Heart left ventricle (tissue), 16 donors: ENCODE results near the gene GJA4. TPM values are rescaled to one million over a fixed set of nuclear protein-coding genes. Genes with fewer than 3 reads are reported as not detected.

Source experiments
- ATAC-seq, 4 donors: fragments of 200-7000 bp; cut with Tn5 transposase; one replicate each; pipeline ENCODE4 v1.9.1; 2020 to 2022; ENCODE audit warnings: moderate library complexity in 4 of 4, mild to moderate bottlenecking in 3 of 4, moderate number of reproducible peaks in 1 of 4
- DNase-seq, 5 donors: peaks; one replicate each; pipeline ENCODE4 v3.0.0-alpha.2; 2020
- H3K27ac ChIP-seq, 12 donors: fragments of 200-600 bp; sonication (generic) in 4 of 12; one replicate each; pipeline versions ENCODE4 v1.5.0 to v1.8.0; 2016 to 2022; ENCODE audit warnings: mild to moderate bottlenecking in 2 of 12
- H3K27me3 ChIP-seq, 9 donors: fragments of 200-600 bp; sonication (generic) in 2 of 9; one replicate each; pipeline versions ENCODE4 v1.5.1 to v1.8.0; 2016 to 2022; ENCODE audit warnings: mild to moderate bottlenecking in 3 of 9
- H3K36me3 ChIP-seq, 9 donors: fragments of 200-600 bp; sonication (generic) in 2 of 9; one replicate each; pipeline versions ENCODE4 v1.5.0 to v1.8.0; 2018 to 2022; ENCODE audit warnings: mild to moderate bottlenecking in 2 of 9
- H3K4me1 ChIP-seq, 12 donors: fragments of 200-600 bp; sonication (generic) in 4 of 12; one replicate each; pipeline versions ENCODE4 v1.5.0 to v1.8.0; 2016 to 2022; ENCODE audit warnings: mild to moderate bottlenecking in 3 of 12
- H3K4me3 ChIP-seq, 12 donors: fragments of 200-600 bp; sonication (generic) in 4 of 12; one replicate each; pipeline versions ENCODE4 v1.5.0 to v1.8.0; 2017 to 2022; ENCODE audit warnings: mild to moderate bottlenecking in 9 of 12, moderate library complexity in 4 of 12
- H3K9me3 ChIP-seq, 12 donors: fragments of 200-600 bp; sonication (generic) in 4 of 12; one replicate each; pipeline versions ENCODE4 v1.5.0 to v1.8.0; 2016 to 2022; ENCODE audit warnings: mild to moderate bottlenecking in 1 of 12
- POLR2A ChIP-seq, 2 donors: fragments of 450-650 bp; IDR thresholded peaks; one replicate each; pipeline ENCODE4 v1.6.1; 2017; ENCODE audit warnings: antibody characterized with exemption in 2 of 2, mild to moderate bottlenecking in 2 of 2, moderate library complexity in 2 of 2
- WGBS, 4 donors: extraction: QIAGEN DNeasy Blood & Tissue Kit in 2 of 4; methylation state at CpG; one replicate each; pipeline versions ENCODE4 v1.1.5 to v1.1.7; 2013 to 2018; 5-methylcytosine and 5-hydroxymethylcytosine counted together
- intact Hi-C, 10 donors: fragments of 100-400 bp; cut with DNase I; formaldehyde crosslinking; loops; one replicate each; pipeline versions ENCODE4 v1.11.1 to v1.14.2; 2022
- long read RNA-seq, 3 donors: library from polyadenylated mRNA; unstranded; transcript quantifications; one replicate each; pipeline ENCODE4 v2.0.0, GENCODE V29; 2020 to 2021
- polyA plus RNA-seq, 2 donors: library from polyadenylated mRNA; stranded (reverse); fragments of 200-250 nt; gene quantifications; one replicate each; pipeline ENCODE4 v1.2.3, GENCODE V29; 2013
- total RNA-seq, 9 donors: library from RNA; depleted of rRNA in 2 of 9; stranded (reverse); fragments of >200 nt in 2 of 9; fragmentation: NEBNext Ultra II Directional in 3 of 9; extraction: Animal tissue kit (Norgen Biotek cat#: 25700) in 3 of 9; gene quantifications; one replicate each; pipeline versions ENCODE4 v1.1.0 to v1.2.4, GENCODE V29; 2016 to 2023
- TF ChIP-seq, protein P1 (sequence below), 12 donors: fragments of 200-600 bp; sonication (generic) in 4 of 12; IDR thresholded peaks; one replicate each; pipeline versions ENCODE4 v1.5.0 to v1.8.0; 2018 to 2022; ENCODE audit warnings: antibody characterized with exemption in 12 of 12, mild to moderate bottlenecking in 5 of 12
- donor health status: ischemic (EF 13 %, LVEDD 7.1; RV severe dilation, severe dysfunction).
- donor health status: healthy with polysubstance abuse.
- donor health status: DM: no; HTN: yes; CAD: no.
- donor health status: DM: no; HTN: no; CAD: no.
- donor health status: ischemic (EF 25% LVEDD 6.9; RV normal size, moderate dysfunction).
- donor health status: ischemic (EF 25% LVEDD 5.7; RV mildly dilated, moderate dysfunction).
- donor health status: healthy.
- donor health status: DM: yes; HTN: yes; CAD: no.
- donor health status: ischemic (EF 35%, LVEDD 5.7; RV mildly dilated, moderate dysfunction).
- donor health status: nonischemic (EF 11% LVEDD 7.7; RV severe dilation, severe dysfunction).
- donor health status: DM: yes; HTN: yes; CAD: no.
- donor health status: PGD.
- donor health status: ischemic (EF 29% LVEDD 5.4; RV normal size, mild dysfunction).
- donor health status: nonischemic (EF 23%, LVEDD 6.1; RV moderate dilation, normal function).

The GJA4 gene
- total RNA-seq (10 to 100 TPM; 14.2 to 78.0 (median 22.6) TPM), polyA plus RNA-seq (10 to 100 TPM; 23.0 to 36.9 TPM)
- long read RNA-seq, donor 1, partial matches to known transcripts = 5 of 9 reads
- long read RNA-seq, donor 1, other reads (novel, unspliced or antisense) = 0 of 9 reads
- long read RNA-seq, donor 2, transcript GJA4-201 (2 exons, 1,622 nt) = major isoform, 36 of 52 reads
- long read RNA-seq, donor 2, transcript GJA4-202 (2 exons, 1,059 nt) = minor isoform, 8 of 52 reads
- long read RNA-seq, donor 2, partial matches to known transcripts = 7 of 52 reads
- long read RNA-seq, donor 2, other reads (novel, unspliced or antisense) = 1 of 52 reads
- long read RNA-seq, donor 3, partial matches to known transcripts = 5 of 9 reads
- long read RNA-seq, donor 3, other reads (novel, unspliced or antisense) = 0 of 9 reads

DNA sequence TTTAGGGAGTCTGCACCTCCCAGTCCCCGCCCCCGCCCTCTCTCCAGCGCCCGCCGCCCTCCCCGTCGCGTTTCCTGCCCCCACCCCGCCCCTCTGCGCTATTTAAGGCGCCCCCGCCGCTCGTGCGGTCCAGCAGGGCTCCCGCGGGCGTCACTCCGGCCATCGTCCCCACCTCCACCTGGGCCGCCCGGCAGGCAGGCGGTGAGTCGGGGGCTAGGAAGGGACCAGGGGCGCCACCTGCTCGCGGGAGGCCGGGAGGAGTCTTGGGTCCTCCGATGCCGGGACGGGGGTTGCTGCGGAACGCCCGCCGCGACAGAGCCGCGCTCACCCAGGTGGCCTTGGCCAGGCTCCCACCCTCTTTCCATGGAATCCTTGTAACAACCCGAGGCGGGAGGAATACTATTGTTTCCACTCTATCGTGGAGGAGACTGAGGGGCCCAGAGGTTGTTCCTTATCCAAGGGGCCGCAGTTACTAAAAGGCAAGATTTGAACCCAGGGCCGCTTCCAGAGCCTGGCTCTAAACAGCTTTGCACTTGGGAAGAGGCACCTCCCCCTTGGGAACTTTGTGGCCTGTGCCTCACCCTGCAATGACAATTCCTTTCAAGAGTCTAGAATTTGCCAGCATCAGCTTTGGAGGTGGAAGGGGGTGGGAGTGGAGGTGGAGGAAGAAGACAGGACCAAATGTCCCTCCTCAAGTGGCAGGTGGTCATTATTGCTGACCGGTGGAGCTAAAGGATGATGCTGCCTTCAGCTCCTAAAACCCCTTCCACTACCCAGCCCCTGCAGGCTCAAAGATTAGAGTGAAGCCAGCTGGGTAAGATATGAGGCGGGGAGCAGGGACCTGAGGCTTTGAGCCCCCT lies at the start of gene GJA4:
Gene GJA4, plus strand, starts transcription at position 132 of the 860 bp plus-strand sequence. CDS start 1,215 bp downstream, outside the sequence.
- 10 to 42% (median 19%) methylated on average over 7 to 45 of the region's 45 CpGs for WGBS, 4 donors
- Histone ChIP-seq H3K27me3 (peaks cover 0 to 7% (median 0%) of the 10 kb centered on the region in 9 donors), H3K9me3 (no peaks in the 10 kb centered on the region), H3K27ac (peak within 1 kb of the TSS; percentile 56 to 96 (median 85)), H3K36me3 (peaks cover 0 to 36% (median 13%) of the 10 kb centered on the region in 9 donors), H3K4me3 (peak within 1 kb of the TSS; percentile 45 to 90 (median 66)), H3K4me1 (peaks cover 0 to 28% (median 9%) of the 10 kb centered on the region in 12 donors)
- ATAC-seq (peak in 3 of 4 donors; percentile 35 to 52 (median 45)), DNase-seq (peak in 4 of 5 donors; percentile 45 to 83 (median 66))
- intact Hi-C loops = loop anchor here in 2 of 10 donors (2.0 kb wide), 2 partner anchors 50 to 58 kb away; no protein-coding TSS in a partner anchor
- peak in 1 of 2 donors; percentile 72 for TF ChIP-seq POLR2A (IDR thresholded peaks at IDR 0.05)
- TF ChIP-seq, protein P1, sequence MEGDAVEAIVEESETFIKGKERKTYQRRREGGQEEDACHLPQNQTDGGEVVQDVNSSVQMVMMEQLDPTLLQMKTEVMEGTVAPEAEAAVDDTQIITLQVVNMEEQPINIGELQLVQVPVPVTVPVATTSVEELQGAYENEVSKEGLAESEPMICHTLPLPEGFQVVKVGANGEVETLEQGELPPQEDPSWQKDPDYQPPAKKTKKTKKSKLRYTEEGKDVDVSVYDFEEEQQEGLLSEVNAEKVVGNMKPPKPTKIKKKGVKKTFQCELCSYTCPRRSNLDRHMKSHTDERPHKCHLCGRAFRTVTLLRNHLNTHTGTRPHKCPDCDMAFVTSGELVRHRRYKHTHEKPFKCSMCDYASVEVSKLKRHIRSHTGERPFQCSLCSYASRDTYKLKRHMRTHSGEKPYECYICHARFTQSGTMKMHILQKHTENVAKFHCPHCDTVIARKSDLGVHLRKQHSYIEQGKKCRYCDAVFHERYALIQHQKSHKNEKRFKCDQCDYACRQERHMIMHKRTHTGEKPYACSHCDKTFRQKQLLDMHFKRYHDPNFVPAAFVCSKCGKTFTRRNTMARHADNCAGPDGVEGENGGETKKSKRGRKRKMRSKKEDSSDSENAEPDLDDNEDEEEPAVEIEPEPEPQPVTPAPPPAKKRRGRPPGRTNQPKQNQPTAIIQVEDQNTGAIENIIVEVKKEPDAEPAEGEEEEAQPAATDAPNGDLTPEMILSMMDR (IDR thresholded peaks at IDR 0.05) = no peak

DNA sequence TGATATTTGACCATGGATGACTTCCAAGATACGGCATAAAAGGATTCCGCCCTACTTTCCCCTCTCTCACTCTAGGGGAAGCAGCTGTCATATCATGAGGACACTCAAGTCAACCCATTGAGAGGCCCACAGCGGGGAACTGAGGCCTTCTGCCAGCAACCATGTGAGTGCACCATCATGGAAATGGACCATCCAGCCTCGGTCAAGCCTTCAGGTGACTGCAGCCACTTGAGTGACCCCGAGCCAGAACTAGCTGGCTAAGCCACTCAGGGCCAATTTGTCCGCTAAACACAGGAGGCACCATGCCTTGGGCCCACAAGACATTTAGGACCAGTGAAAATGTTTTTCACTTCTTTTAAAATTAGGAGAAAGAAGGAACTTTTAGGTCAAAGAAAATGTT lies 49.0 kb upstream of the GJA4 start:
- WGBS, 4 donors = 74 to 79% (median 77%) methylated on average over 6 of the region's 6 CpGs
- Histone ChIP-seq H3K27me3 (peaks cover 0 to 22% (median 5%) of the 10 kb centered on the region in 9 donors), H3K27ac (no peak overlapping the region), H3K36me3 (no peaks in the 10 kb centered on the region), H3K4me3 (no peak overlapping the region), H3K4me1 (no peaks in the 10 kb centered on the region), H3K9me3 (no peaks in the 10 kb centered on the region)
- DNase-seq (no peak), ATAC-seq (no peak)
- intact Hi-C loops = loop anchor here (2.0 to 10.0 kb wide), 12 partner anchors 281 to 1111 kb away; no protein-coding TSS in a partner anchor
- TF ChIP-seq, protein P1 (IDR thresholded peaks at IDR 0.05) = no peak
- TF ChIP-seq POLR2A (IDR thresholded peaks at IDR 0.05) = no peak

DNA sequence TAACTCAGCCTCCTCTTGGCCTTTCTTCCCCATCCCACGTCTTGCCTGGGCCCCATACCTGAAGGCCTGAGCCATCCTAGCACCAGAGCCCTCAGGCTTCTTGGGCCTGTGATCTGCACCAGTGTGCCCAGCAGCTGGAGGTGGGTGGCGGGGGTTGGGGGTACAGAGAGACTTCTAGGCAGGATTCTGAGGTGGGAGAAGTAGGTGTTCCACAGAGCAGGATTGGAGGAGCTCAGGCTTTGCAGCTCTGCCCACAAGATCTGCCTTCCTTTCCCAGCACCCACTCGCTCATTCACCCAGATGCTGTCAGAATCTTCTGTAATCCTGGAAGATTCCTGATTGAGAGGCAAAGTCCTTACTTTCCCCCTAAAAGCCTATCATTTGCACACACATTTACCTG lies 47.9 kb upstream of the GJA4 start:
- Histone ChIP-seq H3K27ac (no peak overlapping the region), H3K4me1 (no peaks in the 10 kb centered on the region), H3K27me3 (peaks cover 0 to 24% (median 5%) of the 10 kb centered on the region in 9 donors), H3K36me3 (no peaks in the 10 kb centered on the region), H3K4me3 (no peak overlapping the region), H3K9me3 (no peaks in the 10 kb centered on the region)
- DNase-seq = no peak
- no peak for ATAC-seq
- intact Hi-C loops = loop anchor here in 9 of 10 donors (5.0 to 10.0 kb wide), 11 partner anchors 283 to 1113 kb away; no protein-coding TSS in a partner anchor
- 73 to 84% (median 77%) methylated on average over 3 of the region's 3 CpGs for WGBS, 4 donors
- no peak for TF ChIP-seq POLR2A (IDR thresholded peaks at IDR 0.05)

DNA sequence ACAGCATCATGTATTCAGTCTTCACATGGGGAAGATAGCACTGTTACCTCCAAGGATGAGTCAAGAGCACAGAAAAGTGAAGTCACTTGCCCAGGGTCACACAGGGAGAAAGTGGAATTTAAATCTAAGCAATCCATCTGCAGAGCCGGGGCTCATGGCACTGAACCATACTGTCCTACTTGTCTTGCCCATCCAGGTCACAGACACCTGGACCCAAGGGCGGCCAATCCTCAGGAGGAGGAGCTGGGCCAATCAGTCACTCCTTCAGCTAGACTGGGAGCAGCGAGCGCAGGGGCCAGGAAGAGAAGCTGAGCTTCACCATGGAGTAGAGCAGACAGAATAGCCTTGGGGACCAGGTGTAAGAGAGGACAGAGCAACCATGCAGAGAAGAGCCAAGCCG lies 47.1 kb upstream of the GJA4 start:
- WGBS, 4 donors = 71 to 90% (median 85%) methylated on average over 5 of the region's 5 CpGs
- H3K4me3 ChIP-seq = no peak overlapping the region
- TF ChIP-seq POLR2A (IDR thresholded peaks at IDR 0.05) = no peak
- TF ChIP-seq, protein P1 (IDR thresholded peaks at IDR 0.05) = no peak
- no peaks in the 10 kb centered on the region for H3K9me3 ChIP-seq
- intact Hi-C loops = loop anchor here in 6 of 10 donors (10.0 kb wide), 4 partner anchors 291 to 1111 kb away; no protein-coding TSS in a partner anchor
- no peak overlapping the region for H3K27ac ChIP-seq
- ATAC-seq (no peak), DNase-seq (no peak)
- no peaks in the 10 kb centered on the region for H3K36me3 ChIP-seq
- H3K4me1 ChIP-seq = no peaks in the 10 kb centered on the region
- peaks cover 0 to 19% (median 5%) of the 10 kb centered on the region in 9 donors for H3K27me3 ChIP-seq
